Activated CD4-positive, alpha-beta T cell treated with anti-CD3 and anti-CD28 coated beads, Interleukin-2, amount 50 U/mL, for 48 hours (primary cell): ENCODE data around the gene ITGA11.

Experiments used
- DNase-seq, 2 experiments: peaks; one replicate each; pipeline ENCODE4 v3.0.0-alpha.2; 2020

ITGA11 gene

DNA sequence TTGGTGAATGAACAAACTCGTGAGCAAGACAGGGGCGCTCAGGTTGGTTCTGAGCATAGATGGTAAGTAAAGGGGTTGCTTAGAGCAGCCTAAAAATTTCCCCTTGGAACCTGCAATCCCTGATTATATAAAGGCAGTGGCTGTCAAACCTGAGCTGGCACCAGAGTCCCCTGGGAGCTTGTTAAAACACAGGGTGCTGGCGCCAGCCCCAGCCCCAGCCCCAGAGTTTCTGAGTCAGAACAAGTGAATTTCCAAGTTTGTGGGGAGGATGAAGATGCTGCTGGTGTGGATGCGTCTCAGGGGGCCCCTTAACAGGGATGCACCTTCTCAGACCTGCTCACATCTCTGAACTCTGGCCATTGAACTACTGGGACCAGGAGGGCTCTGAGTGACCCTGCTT, 106.2 kb downstream of the ITGA11 start:
- DNase-seq, result no peak

DNA sequence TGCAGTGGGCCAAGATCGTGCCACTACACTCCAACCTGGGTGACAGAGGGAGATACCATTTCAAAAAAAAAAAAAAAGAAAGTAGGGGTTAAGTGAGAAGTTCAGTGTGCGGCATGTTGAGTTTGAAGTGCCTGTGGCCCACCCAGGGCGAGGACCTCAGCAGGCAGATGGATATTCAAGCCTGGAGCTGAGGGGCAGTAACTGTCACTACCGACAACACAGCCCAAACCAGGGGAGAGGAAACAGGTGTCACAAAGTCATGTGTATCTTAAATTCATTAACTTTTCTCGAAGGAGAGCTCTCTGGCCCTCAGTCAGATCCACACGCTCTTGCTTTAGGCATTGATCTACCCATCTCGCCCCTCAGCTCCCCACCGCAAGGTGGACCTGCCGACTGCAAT, 109.2 kb downstream of the ITGA11 start:
- DNase-seq, result no peak

DNA sequence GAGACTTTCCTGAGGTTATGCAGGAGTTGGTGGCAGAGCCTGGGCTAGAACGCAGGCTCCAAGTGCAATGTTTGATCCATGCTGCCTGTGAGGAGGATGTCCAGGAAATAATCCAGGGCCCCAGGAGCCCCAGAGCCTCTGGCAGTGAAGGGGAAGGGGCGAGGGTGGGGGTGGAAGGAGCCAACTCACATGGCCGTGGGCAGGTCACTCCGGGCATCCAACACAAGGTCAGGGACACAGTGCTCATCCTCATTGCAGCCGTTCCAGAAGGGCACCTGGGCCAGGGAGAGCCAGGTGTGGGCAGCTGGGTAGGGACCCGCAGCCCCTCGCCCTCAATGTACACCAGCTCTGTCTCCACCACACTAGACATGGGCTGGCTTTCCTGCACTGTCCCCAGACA, 110.7 kb downstream of the ITGA11 start:
- no peak for DNase-seq

DNA sequence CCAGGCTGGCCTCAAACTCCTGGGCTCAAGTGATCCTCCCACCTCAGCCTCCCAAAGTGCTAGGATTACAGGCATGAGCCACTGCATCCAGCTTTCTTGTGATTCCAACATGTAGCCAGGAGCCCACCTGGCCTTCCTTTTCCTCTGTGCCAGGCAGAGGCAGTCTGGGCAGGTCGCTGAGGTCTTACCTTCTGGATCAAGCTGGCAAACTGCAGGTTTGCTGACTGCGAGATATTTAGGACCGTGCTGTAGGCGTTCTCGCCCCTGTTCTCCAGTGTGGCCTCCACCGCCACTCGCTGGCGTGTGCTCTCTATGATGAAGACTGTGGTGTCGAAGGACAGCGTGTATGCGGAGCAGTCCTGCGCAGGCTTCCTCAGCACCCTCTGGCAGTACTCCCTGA, 112.0 kb downstream of the ITGA11 start:
- DNase-seq, result no peak

DNA sequence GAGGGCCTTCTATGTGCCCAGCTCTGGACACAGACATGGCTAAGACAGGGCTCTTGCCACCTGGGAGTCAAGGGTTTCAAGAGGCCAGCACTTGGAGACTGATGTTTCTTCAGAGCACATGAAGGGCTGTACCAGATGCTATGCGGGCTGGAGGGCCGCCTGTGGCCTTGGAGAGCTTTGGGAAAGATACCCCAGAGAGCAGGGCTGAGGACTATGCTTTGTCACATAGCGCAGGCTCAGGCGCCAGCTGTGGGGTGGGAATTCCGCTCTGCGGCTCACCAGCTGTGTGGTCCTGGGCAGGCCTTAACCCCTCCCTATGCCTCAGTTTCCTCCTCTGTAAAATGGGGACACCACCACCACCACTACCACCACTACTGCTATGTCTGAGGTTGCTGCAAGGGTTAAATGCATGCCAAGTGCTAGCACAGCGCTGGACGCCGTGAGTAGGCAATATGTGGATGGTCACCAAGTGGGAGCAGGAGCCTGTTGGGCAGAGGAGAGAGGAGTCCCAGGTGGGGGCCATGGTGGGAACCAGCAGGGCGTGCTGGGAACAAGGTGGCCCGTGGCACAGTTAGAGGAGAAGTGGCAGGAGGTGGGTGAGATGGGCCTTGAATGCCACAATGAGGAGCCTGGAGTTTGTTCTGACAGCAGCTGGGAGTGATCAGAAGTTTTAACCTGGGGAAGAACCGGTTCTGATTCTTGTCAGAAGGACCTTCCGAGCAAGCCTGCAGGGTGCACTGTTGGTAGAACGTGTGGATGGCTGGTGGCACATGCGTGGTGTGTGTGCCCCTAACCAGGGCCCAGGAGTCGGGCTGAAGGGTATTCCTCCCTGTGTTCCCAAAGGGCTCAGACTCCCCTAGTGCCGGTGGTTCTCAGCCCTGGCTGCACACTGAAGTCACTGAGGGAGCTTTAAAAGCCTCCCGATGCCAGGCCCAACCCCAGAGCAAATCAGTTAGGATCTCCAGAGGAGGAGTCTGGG, 112.7 kb downstream of the ITGA11 start:
- DNase-seq, result no peak

DNA sequence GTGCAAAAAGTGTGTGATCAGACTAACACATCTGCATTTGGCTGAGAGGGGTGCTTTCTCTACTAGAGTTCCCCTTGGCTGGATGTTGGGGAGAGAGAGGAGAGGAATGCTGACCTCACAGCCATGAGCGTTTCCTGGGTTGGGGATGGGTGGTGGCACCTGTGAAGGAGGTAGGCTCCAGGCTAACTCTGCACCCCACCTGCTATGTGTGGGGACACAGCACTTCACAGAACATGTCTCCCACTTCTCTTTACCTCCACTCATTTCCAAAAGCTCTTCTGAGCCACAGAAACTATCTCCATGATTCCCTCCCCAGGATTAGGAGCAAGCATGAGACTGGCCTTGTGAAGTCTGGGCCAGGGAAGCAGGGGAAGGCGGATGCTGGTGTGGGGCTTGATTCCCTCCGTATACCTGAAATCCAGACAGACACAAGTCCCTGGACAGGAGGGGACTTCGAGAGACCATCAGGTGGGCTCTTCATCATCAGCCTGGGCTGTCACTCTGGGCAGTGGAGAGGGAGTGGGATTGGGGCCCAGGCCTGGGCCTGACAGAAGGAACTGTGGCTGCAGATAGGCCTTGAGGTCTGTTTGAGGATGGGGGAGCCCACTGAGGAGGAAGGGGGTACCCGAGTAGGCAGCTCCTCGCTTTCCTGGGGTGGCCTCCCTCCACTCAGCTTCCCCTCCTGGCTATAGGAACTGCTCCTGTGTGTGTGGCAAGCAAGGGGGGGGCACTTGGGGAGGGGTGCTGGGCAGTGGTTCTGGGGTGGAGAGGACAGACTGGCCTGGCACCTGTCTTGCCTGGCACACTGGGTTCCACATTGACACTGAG, 113.7 kb downstream of the ITGA11 start:
- DNase-seq, result no peak

DNA sequence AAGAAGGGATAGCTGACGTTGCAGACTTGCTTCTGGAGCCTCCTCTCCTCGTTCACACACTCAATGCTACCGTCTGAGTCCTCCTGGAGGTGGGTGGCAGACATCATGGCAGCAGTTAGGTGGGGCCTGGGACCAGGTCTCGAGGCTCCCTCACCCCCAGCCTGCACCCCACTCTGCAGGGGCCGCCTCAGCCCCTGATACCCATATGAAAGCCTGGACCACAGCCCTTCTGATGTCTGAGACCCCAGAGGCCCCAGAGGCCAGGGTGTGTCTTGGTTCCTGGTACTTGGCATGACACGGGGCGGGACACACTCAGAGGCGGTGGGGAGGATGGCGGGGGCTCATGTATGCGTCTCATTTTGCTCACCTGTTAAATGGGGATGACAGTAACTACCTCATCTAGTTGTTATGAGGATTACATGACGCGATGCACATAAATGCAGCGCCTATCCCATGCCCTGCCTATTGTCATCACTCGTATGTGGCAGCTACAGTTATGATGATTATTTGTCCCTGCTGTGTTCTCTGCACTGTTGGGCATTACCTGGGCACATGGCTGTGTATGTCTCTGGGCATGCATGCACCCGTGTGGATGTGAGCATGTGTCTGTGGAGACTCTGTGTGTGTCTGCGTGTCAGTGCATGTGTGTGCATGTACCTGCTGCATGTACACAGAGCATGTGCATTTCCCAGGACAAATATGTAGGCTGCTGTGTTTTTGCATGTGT, 114.5 kb downstream of the ITGA11 start:
- DNase-seq, result no peak

DNA sequence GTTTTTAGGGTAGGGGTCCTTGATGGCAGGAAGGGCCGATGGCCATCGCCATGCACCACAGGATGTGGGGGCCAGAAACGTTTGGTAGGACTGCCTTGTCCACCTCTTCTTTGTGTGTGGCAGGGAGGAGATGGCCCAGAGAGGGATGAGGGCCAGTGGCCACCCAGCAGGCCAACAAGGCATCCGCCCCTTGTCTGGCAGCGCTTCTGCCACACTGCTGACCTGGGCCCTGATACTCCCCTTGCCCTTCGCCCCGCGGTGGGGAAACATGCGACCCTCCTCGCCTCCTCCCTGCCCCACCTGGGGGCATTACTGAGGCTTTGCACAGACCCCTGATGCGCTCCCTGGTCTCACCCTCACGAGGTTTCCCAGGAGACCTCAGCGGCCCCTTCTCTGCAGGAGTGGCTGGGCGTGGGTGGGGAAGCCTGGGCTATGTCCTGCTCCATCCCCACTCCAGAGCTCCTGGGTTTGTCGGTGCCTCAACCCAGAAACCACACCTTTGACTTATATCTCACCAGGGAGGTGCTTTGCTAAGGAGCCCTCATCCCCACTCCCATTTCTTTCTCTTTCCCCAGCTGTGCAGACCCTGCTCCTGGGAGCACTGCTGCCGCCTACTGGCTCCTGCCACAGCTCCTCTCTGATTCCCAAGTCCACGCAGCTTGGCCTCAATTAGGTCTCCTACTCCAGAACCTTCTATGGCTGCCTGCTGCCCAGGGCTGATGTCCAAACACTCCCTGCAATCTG, 115.7 kb downstream of the ITGA11 start:
- no peak for DNase-seq

DNA sequence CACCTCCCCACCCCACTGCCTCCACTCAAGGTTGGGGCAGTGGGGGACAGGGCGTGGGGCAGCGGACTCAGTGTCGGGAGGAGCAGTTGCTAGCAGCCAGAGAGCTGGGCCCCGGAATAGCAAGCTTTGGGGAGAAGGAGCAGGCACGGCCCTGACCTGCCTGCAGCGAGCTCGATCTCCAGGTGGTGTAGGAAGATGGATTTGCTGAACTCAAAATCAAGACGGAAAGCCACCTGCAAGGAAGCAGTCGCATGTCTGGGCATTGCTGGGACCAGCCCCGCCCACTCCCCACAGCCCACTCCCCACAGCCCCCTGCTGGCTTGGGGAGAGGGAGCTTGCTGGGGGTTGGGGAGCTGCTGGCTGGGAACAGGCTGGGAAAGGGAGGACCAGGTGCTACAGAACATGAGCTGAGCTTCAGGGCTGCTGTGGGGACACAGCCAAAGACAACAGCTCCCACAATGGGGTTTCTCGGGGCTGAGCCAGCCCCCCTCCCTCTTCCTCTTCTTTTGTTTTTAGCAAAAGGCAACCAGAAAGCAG, 116.4 kb downstream of the ITGA11 start:
- no peak for DNase-seq

DNA sequence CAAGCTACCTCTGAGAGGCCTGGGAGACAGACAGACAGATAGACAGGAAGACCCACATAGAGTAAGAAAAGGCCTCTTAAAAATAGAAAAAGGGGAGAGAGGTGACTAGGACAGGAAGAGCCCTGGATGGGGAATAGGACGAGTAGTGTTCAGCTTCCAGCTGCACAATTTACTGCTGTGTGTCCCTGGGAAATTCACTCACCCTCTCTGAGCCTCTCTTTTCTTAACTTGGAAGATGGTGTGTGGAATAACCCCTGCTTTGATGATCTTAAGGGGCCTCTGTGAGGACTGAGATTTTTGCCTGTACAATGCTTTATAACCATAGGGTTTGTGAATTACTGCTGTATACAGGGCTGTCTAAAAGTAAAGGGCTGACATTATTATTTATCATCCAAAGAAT, 116.9 kb downstream of the ITGA11 start:
- no peak for DNase-seq

DNA sequence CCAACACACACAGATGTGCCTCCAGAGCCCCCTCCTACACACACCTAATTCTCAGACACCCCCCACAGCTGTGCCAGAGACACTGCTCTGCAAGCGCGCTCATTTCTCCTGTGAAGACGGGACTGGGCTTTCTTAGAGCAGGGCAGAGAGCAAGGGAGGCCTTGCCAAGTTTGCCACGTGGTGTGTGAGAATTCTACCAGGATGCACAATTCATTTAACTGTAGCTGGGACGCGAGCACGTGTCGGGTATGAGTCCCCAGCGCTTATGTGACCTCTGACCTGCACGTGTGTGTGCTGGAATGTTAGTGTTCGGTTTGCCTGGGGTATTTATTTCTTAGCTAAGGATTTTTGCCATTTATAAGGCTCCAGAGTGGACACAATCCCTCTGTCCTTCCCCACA, 117.4 kb downstream of the ITGA11 start:
- no peak for DNase-seq

DNA sequence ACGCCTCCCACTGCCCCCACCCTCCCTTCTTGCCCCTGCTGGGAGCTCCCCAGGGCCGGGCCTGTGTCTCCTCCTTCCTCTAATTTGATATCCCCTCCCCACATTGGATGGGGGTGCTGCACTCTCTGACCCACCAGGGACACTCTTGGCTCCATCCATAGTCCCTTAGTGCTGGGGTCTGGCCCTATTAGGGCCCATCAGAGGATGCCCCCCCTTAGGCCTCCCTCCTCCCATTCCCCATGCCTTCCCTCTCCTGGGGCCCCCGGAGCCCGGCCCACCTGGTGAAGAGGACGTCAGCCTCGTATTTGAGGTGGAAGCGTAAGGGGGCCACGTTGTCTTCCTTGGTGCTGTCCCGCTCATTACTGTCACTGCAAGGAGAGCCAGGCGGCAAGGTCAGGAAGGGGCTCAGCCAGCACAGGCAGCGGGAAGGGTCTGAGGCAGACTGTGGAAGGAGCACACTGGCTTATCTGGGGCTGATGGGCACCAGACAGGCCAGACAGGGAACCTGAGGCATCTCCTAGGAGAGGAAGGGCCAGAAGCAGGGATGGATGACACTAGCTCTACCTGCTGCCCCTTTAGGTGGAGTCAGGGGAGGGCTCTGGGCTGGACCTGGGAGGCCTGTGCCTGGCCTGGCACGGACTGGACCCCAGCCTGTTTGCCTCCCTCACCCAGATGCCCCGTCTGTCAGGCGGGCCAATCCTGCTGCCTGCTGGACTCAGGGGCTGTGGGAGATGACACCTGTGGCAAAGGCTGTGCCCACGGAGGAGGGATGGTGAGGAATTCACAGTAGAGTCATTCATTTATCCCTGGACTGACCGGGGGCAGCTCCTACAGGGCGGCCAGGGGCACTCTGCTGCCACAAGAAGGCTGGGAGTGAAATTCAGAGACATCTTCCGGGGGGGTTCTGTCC, 118.2 kb downstream of the ITGA11 start:
- no peak for DNase-seq

DNA sequence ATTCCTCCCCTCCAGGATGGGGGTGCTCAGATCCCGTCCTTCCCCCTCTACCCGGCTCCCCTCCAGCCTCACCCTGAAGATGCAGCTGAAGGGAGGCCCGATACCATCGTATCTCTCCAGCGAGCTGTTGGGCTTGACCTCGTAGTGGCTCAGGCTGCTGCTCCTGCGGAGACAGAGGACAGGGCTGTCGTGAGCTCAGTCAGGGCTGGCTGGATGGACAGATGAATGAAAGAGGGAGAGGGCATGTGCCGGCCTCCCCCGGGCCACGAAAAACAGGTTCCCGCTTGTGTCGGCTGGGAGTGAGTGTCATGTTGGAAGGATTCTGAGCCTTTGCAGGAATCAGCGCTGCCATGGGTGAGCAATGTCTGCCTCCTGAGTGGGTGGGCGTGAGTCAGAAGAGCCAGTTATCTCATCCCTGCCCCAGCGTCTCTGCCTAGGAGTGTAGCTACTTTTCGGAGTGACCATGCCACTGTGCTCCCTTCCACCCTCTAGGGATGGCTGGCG, 119.2 kb downstream of the ITGA11 start:
- DNase-seq, result no peak

DNA sequence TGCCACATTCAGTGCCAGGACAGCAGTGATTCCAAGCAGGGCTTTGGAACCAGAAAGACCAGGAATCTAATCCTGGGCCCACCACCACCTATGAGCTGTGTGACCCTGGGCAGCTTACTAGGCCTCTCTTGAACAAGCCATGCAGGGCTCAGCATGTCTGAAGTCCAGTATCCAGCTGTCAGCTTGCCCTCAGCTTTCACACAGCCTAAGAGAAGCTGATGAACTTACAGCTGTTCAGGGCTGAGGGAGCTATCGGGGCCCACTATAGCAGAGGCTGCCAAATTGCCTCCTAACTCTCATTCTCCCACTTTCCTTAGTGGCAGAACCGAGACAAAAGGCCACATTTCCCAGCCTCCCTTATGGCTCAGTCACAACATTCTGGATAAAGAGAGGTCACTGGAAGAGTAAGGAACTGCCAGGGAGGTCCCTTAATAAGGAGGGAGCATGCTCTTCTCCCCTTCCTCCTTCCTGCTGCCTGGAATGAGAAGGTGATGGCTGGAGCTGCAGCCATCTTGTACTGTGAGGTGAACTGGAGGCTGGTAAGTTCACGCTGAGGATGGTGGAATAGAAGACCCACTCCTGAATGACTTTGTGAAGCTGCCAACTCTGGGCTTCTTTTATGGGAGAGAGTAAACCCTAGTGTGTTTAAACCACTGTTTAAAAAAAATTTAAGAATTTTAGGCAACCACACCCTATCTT, 120.0 kb downstream of the ITGA11 start:
- DNase-seq, result no peak

DNA sequence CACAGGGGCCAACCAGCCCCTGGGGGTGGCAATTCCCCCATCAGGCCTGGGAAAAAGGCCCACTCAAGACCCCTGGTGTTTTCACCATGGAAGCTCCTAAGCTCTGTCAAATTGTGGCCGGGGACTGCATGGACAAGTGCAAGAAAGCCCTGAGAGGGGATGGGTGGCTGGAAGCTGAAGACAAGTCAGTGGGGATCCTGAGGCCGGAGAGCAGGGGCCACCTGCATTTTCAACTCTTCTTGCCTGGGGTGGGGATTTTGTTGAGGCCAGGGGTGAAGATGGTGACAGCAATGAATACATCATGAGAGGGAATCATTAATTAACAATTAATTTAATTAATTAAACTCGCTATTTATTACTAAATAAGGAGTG, 120.5 kb downstream of the ITGA11 start:
- no peak for DNase-seq

DNA sequence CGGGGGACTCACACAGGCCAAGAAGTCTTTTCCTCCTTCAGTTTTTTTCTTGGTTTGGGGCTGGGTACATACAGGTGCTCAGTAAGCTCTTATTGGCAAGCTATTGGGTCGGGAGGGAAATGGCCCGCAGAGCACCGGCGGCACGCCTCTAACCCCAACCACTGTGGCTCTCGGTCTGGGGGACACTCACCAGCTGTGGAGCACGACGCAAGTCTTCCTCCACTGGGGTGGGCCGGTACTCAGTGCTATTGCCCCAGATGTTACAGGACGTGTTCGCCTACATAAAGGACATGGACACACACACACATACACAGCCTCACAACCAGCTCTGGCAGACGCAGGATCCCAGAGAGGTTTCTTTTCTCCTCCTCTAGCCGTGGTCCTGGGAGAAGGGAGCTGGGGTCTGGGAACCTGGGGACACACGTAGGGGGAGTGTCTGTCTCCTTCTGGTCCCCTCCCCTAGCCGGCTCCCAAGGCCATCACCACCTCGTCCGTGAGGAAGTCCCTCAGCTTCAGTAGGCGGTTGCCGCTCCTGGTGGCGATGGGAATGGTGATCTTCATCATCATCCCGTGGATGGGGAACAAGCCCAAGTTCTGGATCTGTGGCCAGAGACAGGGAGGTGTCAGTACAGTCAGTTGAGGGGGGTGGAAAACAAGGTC, 121.0 kb downstream of the ITGA11 start:
- peak in 1 of 2 experiments; percentile 1 for DNase-seq

DNA sequence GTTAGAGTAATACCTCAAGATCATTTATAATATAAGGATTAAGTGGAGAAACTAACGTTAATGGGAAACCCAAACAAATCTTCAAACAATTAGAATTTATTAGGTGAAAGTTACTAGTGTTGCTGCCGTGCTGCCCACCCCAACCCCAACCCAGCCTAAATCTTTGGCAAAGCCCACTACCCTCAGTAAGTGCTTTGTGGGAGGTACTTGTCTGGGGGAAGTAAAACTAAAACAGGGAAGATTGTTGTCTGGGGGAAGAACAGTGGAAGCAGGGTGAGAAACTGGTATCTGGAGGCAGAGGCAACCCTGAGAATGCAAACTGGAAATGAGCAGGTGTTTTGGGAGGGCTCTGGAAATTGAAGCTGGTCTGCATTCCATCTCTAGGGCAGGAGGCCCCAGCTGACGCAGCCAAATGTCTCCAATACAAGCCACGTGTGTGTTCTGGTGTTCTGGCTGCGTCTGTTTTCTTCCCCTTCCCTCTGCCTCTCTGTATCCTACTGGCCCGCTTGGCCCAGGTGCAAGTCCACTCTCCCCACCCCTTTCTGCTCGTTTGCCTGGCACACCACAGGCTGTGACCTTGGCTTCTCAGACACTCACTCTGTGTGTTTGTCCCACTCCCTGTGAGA, 121.7 kb downstream of the ITGA11 start:
- DNase-seq, result peak in 1 of 2 experiments; percentile 0

DNA sequence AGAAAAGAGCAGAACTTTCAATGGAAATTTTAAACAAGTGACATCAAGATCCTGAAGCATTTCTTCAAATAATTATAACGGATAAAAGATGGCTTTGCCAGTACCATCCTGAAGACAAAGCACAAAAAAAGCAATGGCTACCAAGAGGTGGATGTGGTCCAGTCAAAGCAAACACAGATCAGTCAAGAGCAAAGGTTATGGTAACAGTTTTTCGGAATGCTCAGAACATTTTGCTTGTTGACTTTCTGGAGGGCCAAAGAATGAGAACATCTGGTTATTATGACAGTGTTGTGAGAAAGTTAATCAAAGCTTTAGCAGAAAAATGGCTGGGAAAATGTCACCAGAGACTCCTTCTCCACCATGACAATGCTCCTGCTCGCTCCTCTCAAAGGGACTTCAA, 122.9 kb downstream of the ITGA11 start:
- DNase-seq, result no peak
